ENCODE data around the gene KDM5B.

Gene KDM5B

DNA sequence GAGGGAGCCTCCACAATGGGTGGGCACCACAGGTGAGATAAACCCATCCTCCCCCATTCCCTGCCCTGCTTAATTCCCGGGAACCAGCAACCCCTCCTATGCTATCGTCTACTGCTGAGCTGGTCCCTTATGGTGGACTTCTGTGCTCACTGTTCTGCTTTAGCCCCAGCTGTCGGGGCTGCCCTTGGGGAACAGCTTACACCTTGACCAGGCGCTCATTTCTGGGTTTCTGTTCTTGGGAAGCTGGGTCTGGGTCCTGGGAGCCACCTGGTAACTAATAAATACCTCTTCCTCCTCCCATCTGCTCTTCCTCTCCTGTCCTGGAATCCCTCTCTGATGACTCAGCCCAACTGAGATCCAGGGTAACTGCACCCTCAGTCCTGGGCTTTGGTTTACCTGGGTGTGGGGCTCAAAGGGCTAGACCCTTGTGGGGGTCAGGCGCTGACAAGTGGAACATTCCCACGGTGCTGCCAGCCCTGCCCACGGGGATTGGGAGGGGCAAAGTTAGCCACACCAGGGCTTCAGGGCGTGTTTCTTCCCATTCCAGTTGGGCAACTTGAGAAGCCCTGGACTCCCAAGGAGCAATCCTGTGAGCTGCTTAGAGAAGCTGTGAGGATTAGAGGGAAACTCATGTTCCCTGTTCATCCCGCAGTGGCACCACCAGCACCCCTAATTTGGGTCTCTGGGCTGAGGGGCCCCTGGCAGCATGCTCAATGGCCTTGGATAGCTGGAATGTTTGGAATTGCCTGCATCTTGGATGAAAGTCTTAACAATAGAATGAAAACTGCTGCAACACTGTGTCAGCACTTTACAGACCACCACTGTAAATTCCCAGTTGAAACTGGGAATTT, 4.2 kb upstream of the KDM5B start:
- H3K36me3 ChIP-seq (ENCODE audit: insufficient read depth, low read length), result no peaks in the 10 kb centered on the region
- peaks cover 12% of the 10 kb centered on the region for H3K27me3 ChIP-seq (ENCODE audit: insufficient read depth, low read length)
- no peak overlapping the region for H3K27ac ChIP-seq (ENCODE audit: low read depth, low read length)
- no peaks in the 10 kb centered on the region for H3K9me3 ChIP-seq (ENCODE audit: insufficient read depth, low read depth, low read length)
- peak overlapping the region; percentile 95 for H3K4me3 ChIP-seq (ENCODE audit: low read length)
- peaks cover 31% of the 10 kb centered on the region for H3K4me1 ChIP-seq (ENCODE audit: insufficient read depth, low read length)
- H3K9ac ChIP-seq (ENCODE audit: low read depth, low read length), result peak overlapping the region; percentile 12; the same call in 1 of the 2 replicates
- 65% methylated on average over 9 of the region's 9 CpGs for WGBS

GRCh38 chr1:202811296-202812175, 3.3 kb upstream of the KDM5B start:
- Histone ChIP-seq H3K9me3 (ENCODE audit: insufficient read depth, low read depth, low read length) (no peaks in the 10 kb centered on the region), H3K27me3 (ENCODE audit: insufficient read depth, low read length) (peaks cover 12% of the 10 kb centered on the region), H3K4me1 (ENCODE audit: insufficient read depth, low read length) (peaks cover 31% of the 10 kb centered on the region), H3K4me3 (ENCODE audit: low read length) (peak overlapping the region; percentile 95), H3K27ac (ENCODE audit: low read depth, low read length) (peak overlapping the region; percentile 56), H3K9ac (ENCODE audit: low read depth, low read length) (peak overlapping the region; percentile 77), H3K36me3 (ENCODE audit: insufficient read depth, low read length) (no peaks in the 10 kb centered on the region)
- WGBS, result 7% methylated on average over 43 of the region's 43 CpGs

DNA sequence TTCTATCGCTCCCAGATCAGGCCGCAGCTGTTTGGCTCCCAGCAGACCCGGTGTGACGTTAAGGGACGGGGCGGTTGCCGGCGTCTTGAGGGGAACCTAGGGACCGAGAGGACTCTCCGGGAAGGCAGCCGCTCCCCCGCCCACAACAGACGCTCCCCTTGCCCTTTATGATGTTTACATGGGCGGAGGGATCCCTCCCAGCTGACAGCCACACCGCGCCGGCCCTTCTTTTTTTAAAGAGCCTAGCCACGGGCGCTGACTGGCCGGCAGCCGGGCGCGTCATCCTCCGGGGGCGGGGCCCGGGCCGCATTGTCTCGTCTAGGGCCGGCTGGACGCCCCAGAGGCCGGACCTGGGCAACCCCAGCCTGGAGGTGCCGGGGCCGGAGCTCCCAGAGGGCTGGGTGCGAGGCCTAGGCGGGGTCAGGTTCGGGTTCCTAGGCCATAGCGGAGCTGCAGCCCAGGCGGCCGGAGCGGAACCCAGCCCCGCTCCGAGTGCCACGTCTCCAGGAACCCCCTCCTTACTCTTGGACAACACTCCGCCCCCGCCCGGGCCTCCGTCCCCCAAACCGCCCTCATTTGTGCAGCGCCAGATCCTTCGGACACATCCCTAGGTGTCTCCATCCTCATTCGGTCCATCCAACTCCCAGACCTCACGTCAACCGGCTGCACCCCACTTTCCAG, 2.5 kb upstream of the KDM5B start, which contains the start of gene PCAT6:
PCAT6 (plus strand) TSS at position 340 of the 681 bp plus-strand sequence.
- peak within 1 kb of the TSS; percentile 95 for H3K4me3 ChIP-seq (ENCODE audit: low read length)
- no peaks in the 10 kb centered on the region for H3K36me3 ChIP-seq (ENCODE audit: insufficient read depth, low read length)
- WGBS, result under 1% methylated on average over 53 of the region's 53 CpGs
- peak within 1 kb of the TSS; percentile 77 for H3K9ac ChIP-seq (ENCODE audit: low read depth, low read length)
- H3K27ac ChIP-seq (ENCODE audit: low read depth, low read length), result peak within 1 kb of the TSS; percentile 56
- H3K27me3 ChIP-seq (ENCODE audit: insufficient read depth, low read length), result peaks cover 12% of the 10 kb centered on the region
- H3K9me3 ChIP-seq (ENCODE audit: insufficient read depth, low read depth, low read length), result no peaks in the 10 kb centered on the region
- peaks cover 36% of the 10 kb centered on the region for H3K4me1 ChIP-seq (ENCODE audit: insufficient read depth, low read length)

DNA sequence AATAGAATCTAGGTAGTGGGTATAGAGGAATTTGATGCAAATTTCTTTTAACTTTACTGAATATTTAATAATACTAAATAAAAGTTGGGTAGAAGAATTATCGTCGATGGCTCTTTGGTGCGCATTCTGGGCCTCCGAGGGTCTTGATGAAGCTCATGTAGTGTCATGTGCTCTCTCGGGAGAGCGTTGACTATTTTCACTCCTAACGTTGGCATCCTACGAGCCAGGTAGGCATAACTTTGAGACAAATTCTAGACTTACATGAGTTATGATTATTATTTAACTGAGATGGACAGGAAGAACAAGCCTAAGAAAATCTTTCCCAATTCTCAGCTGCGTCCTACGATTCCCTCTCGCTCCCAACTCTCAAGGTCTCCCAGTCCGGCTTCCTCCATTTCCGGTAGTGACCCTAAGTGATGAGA, 2.0 kb upstream of the KDM5B start:
- WGBS, result 8% methylated on average over 12 of the region's 13 CpGs
- Histone ChIP-seq H3K9me3 (ENCODE audit: insufficient read depth, low read depth, low read length) (no peaks in the 10 kb centered on the region), H3K9ac (ENCODE audit: low read depth, low read length) (peak overlapping the region; percentile 31), H3K36me3 (ENCODE audit: insufficient read depth, low read length) (no peaks in the 10 kb centered on the region), H3K27ac (ENCODE audit: low read depth, low read length) (peak overlapping the region; percentile 1; the same call in 1 of the 2 replicates), H3K4me1 (ENCODE audit: insufficient read depth, low read length) (peaks cover 42% of the 10 kb centered on the region), H3K4me3 (ENCODE audit: low read length) (peak overlapping the region; percentile 95), H3K27me3 (ENCODE audit: insufficient read depth, low read length) (peaks cover 12% of the 10 kb centered on the region)

DNA sequence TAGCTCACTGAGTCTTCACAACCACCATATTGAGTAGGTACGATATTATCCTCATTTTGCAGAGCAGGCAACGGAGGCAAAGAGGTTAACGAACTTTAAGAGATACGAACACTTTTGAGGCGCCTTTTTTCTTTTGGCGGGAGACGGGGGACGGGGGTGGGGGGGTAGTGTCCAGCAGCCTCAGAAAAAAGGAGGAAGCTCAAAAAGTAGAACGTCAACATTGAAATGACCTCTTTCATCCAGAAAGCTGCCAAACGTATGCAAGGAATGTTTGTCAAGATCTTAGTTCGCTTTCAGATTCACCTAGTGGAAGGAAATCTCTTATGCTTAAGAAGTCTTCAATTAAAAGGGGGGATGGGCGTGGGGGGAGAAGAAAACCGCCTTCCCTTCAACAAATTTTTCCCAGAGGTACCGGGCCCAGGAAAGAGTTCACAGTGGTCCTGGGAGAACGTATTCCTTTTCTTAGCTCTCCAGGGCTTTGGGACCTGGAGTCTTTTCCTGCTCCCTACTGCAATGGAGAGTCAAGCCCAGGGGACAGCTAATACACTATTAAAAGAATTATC, 1.5 kb upstream of the KDM5B start:
- Histone ChIP-seq H3K9ac (ENCODE audit: low read depth, low read length) (no peak overlapping the region), H3K27me3 (ENCODE audit: insufficient read depth, low read length) (peaks cover 12% of the 10 kb centered on the region), H3K27ac (ENCODE audit: low read depth, low read length) (no peak overlapping the region), H3K4me3 (ENCODE audit: low read length) (peak overlapping the region; percentile 95), H3K36me3 (ENCODE audit: insufficient read depth, low read length) (no peaks in the 10 kb centered on the region), H3K4me1 (ENCODE audit: insufficient read depth, low read length) (peaks cover 47% of the 10 kb centered on the region), H3K9me3 (ENCODE audit: insufficient read depth, low read depth, low read length) (no peaks in the 10 kb centered on the region)
- WGBS, result 69% methylated on average over 15 of the region's 15 CpGs

DNA sequence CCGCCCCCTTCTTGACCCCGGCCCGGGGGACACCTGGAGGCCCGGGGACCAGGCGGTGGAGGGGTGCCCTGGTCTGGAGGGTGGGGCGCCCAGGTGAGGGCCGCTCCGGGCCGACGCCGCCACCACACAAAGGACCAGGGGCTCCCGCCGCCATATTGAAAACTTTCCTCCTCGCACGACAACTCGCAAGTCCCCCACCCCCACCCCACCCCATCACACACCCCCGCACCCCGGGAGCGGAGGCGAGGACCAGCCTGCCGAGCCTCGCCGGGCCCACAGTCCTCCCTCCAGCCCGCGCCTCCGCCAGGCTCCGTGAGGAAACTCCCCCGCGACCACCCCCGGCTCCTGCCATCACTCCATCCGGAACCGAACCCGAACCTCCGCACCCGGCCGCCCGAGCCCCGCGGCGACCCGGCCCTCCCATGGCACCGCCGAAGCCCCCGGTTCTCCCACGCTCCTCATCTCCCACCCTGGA, 733 bp downstream of the KDM5B start:
- Histone ChIP-seq H3K36me3 (ENCODE audit: insufficient read depth, low read length) (no peaks in the 10 kb centered on the region), H3K27me3 (ENCODE audit: insufficient read depth, low read length) (peaks cover 12% of the 10 kb centered on the region), H3K4me1 (ENCODE audit: insufficient read depth, low read length) (peaks cover 56% of the 10 kb centered on the region), H3K27ac (ENCODE audit: low read depth, low read length) (peak overlapping the region; percentile 73), H3K9ac (ENCODE audit: low read depth, low read length) (peak overlapping the region; percentile 91), H3K4me3 (ENCODE audit: low read length) (peak overlapping the region; percentile 95), H3K9me3 (ENCODE audit: insufficient read depth, low read depth, low read length) (no peaks in the 10 kb centered on the region)
- WGBS, result under 1% methylated on average over 45 of the region's 45 CpGs

DNA sequence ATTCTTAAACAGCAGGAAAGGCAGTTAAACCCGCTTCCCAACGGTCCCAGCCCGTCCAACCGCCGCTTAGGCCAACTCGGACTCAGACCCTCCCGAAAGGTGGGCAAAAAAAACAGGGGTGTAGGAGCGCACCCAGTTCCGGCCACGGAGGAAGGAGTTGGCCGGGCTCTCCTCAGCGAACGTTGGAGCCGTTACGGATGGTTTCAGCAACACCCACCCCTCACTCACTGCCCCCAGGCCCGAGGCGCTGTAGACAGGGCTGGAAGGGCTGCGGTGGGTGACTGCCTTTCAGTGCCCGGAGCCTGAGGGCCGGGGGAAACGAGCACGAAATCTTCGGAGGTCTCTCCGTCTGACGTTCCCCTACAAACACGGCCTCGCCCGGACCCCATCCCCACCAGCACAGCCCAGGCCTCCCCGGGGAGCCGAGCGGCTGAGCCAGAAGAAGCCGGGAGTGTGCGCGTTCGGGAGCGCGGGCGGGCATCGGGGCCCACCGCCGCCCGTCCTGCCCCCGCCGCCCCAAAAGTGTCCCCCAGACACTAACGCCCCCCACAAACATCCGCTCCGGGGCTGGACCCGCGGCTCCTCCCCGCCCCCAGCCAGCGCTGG, 1.3 kb downstream of the KDM5B start:
- Histone ChIP-seq H3K4me1 (ENCODE audit: insufficient read depth, low read length) (peaks cover 53% of the 10 kb centered on the region), H3K36me3 (ENCODE audit: insufficient read depth, low read length) (no peaks in the 10 kb centered on the region), H3K9me3 (ENCODE audit: insufficient read depth, low read depth, low read length) (no peaks in the 10 kb centered on the region), H3K27me3 (ENCODE audit: insufficient read depth, low read length) (peaks cover 12% of the 10 kb centered on the region), H3K27ac (ENCODE audit: low read depth, low read length) (peak overlapping the region; percentile 35), H3K9ac (ENCODE audit: low read depth, low read length) (peak overlapping the region; percentile 91), H3K4me3 (ENCODE audit: low read length) (peak overlapping the region; percentile 95)
- WGBS, result under 1% methylated on average over 48 of the region's 51 CpGs

- Histone ChIP-seq H3K27ac (ENCODE audit: low read depth, low read length) (peak overlapping the region; percentile 35), H3K4me3 (ENCODE audit: low read length) (peak overlapping the region; percentile 95), H3K36me3 (ENCODE audit: insufficient read depth, low read length) (no peaks in the 10 kb centered on the region), H3K9ac (ENCODE audit: low read depth, low read length) (peak overlapping the region; percentile 91), H3K27me3 (ENCODE audit: insufficient read depth, low read length) (peaks cover 12% of the 10 kb centered on the region), H3K4me1 (ENCODE audit: insufficient read depth, low read length) (peaks cover 56% of the 10 kb centered on the region), H3K9me3 (ENCODE audit: insufficient read depth, low read depth, low read length) (no peaks in the 10 kb centered on the region)
- WGBS, result 16% methylated on average over 5 of the region's 7 CpGs
Observed at GRCh38 chr1:202805886-202806844, 2.1 kb downstream of the KDM5B start.

GRCh38 chr1:202804126-202804525, 4.1 kb downstream of the KDM5B start:
- Histone ChIP-seq H3K27me3 (ENCODE audit: insufficient read depth, low read length) (peaks cover 6% of the 10 kb centered on the region), H3K36me3 (ENCODE audit: insufficient read depth, low read length) (peaks cover 9% of the 10 kb centered on the region; the same call in 1 of the 2 replicates), H3K27ac (ENCODE audit: low read depth, low read length) (no peak overlapping the region), H3K9me3 (ENCODE audit: insufficient read depth, low read depth, low read length) (no peaks in the 10 kb centered on the region), H3K4me1 (ENCODE audit: insufficient read depth, low read length) (peaks cover 48% of the 10 kb centered on the region), H3K4me3 (ENCODE audit: low read length) (peak overlapping the region; percentile 15; the same call in 1 of the 2 replicates), H3K9ac (ENCODE audit: low read depth, low read length) (no peak overlapping the region)
- 84% methylated on average over 3 of the region's 4 CpGs for WGBS

Data from HUES64 (cell line).